IPS DF 4.7 (cell line): ENCODE measurements around the gene KLHL18.

ENCODE experiments used
- DNase-seq: peaks from one replicate; pipeline ENCODE4 v3.0.0-alpha.2; 2013; ENCODE audit warnings: low spot score; ENCODE audit errors: extremely low read depth

KLHL18 gene

GRCh38 chr3:47394140-47394870 is 111.6 kb downstream of the KLHL18 start:
- no peak for DNase-seq

- DNase-seq = no peak
Measured at GRCh38 chr3:47394881-47395280, 112.1 kb downstream of the KLHL18 start.
